ENCODE results near the gene TBC1D25.
"Not testable (repeated sequence)": the region's sequence is repeated elsewhere in the genome, so short reads cannot be mapped to it uniquely, and the experiment has no call there.

The TBC1D25 gene

DNA sequence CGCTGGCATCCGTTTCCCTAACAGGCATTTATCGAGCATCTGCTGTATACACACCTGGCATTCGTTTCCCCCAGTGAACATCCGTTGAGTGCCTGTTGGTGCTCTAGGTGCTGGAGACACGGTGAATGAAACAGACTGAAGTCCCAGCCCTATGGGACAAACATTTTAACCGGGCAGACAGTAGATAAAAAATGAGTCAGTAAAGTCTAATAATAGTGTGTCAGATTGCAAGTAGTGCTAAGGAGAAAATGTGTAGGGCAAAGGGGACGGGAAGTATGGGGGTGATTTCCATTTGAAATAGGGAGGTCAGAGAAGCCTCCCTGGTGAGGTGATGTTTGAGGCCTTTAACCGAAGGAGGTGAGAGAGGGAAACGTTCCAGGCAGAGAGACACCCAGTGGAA is 23.2 kb upstream of the TBC1D25 start:
- no peak for DNase-seq

- DNase-seq: no peak
Measured at GRCh38 chrX:48516987-48517386, 22.5 kb upstream of the TBC1D25 start.

- DNase-seq: not testable (repeated sequence)
Measured at GRCh38 chrX:48519481-48519880, 20.0 kb upstream of the TBC1D25 start.

- no peak for DNase-seq
Measured at GRCh38 chrX:48520455-48520854, 19.1 kb upstream of the TBC1D25 start.

DNA sequence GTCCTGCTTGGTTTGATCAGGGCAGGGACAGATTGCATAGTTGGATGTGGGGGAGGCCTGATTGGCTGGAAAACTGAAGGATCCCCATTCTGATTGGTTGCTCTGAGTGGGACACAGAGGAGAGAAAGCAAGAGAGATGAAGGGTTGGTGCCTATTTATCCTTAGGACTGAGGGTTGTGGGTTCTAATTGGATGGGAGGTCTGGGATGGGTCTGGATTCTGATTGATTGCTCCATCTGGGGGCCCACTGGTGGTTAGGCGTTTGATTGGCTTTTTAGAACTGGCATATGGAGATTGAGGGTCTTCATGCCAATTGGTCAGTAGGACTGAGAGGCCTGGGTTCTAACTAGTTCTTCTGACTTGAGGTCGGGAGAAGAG is 18.6 kb upstream of the TBC1D25 start:
- DNase-seq: no peak

DNA sequence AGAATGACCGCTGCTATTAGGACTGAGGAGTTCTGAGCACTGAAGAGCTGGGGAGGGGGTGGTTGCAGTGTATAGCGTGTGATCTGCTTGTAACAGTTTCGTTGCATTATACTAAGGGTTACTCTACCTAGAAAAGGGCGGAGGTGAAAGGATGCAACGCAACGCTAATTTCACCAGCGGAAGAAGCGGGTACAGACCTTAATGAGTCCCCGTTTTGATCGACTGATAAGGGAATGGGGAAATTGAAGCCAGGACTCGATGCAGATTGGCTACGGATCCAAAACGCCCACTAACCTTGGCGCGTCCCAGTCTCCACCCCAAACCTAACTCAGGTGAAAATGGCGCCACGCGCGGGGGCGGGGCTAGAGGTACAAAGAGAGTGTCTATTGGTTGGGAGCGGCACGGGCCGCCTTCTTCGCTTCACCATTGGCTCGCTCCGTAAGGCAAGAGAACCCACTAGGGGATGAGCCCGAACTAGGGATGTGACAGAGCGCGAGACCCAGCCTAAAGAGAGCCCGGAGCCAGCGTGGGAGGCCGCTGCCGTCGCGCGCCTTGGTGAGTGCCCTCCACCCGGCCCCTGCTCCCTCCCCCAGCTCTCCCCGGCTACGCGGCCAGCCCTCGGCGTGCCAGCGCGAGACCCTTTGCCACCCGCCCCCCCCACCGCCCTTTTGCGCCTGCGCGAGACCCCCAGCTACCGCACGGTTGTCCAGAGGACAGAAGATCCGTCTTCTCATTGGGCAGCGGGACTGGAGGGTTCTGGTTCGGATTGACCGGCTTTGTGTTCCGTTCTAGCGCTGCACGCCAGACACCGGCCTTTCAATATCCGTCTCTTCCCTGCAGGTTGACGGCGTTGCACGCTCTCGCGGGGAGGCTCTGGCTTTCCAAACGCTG is 17.9 kb upstream of the TBC1D25 start, which contains the start of gene EBP:
Gene EBP, plus strand, starts transcription at position 456 of the 891 bp plus-strand sequence. CDS start 1,964 bp downstream, outside the sequence.
- peak; percentile 88 for DNase-seq

GRCh38 chrX:48522291-48522690 is 17.2 kb upstream of the TBC1D25 start:
- no peak for DNase-seq

- no peak for DNase-seq
Measured at GRCh38 chrX:48523682-48524081, 15.8 kb upstream of the TBC1D25 start.

- not testable (repeated sequence) for DNase-seq
Measured at GRCh38 chrX:48525853-48526252, 13.7 kb upstream of the TBC1D25 start.

- no peak for DNase-seq
Measured at GRCh38 chrX:48530736-48531135, 8.8 kb upstream of the TBC1D25 start.

DNA sequence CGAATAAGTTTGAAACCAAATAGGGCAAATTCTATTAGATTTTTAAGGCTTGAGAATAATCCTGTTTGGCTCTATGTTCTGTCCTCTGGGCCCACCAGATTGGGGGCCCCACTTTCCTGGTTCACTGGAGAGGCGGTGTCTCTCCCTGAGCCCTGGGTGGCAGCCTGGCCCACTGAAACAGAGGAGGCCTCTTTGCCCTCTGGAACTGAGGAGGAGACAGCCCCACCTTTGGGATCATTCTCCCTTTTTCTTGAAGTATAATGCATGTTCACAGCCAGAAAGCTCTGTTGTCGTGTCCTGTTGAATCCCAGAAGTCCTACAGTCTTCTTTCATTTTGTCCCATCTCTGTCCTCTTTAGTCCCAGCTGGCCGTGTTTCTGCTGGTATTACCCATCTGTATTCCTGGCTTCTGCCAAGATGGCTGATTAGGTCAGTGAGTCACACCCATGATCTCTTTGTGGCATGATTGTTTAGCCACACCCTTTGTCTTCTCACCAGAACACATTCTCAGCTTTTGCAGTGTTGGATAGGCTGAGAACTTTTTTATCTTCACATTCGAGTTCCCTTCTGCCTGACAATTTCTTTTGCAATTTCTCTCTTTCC is 8.1 kb upstream of the TBC1D25 start:
- DNase-seq: no peak

- no peak for DNase-seq
Measured at GRCh38 chrX:48532161-48532560, 7.4 kb upstream of the TBC1D25 start.

GRCh38 chrX:48533165-48533564 is 6.3 kb upstream of the TBC1D25 start:
- no peak for DNase-seq

GRCh38 chrX:48538641-48539344 is 721 bp upstream of the TBC1D25 start:
- no peak for DNase-seq

DNA sequence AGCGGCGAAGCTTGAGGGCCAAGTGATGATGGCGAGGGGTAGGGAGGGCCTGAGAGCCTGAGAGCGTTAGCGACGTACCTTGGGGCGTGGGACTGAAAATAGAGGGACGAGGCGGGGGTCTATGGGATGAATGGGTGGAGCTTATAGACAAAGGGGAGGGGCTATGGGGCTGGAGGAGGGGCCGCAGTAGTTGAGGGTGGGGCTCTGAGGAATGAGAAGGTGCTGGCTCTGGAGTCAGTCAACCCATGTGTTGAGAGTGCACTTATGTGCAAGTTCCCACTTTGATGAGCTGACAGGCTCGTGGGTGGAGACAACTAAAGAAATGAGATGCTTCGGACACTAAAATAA is 488 bp downstream of the TBC1D25 start:
- peak; percentile 17 for DNase-seq

- no peak for DNase-seq
Measured at GRCh38 chrX:48540480-48540879, 966 bp downstream of the TBC1D25 start.

DNA sequence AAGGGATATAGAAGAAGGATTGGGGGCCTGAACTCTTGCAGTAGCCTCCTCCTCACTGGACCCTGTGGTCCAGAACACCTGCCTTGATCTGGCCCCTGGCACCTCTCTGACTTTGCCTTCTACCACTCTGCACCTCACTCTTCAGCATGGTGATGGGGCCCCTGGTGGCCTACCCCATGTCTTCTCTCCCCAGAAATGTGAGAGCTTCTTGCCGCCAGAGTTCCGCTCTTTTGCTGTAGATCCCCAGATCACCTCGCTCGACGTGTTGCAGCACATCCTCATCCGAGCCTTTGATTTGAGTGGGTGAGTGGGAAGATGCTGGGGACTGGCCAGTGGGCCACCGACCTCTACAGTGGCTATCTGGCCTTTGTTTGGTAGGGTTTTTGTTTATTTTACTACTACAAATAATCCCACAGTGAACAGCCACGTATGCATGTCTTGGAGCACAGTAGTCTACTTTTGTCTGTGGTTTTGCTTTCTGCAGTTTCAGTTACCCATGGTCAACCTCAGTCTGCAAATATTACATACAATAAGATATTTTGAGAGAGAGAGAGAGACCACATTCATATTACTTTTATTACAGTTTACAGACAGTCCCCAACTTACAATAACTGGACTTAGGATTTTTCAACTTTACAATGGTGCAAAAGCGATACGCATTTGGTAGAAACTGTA is 1.8 kb downstream of the TBC1D25 start:
- DNase-seq: no peak

DNA sequence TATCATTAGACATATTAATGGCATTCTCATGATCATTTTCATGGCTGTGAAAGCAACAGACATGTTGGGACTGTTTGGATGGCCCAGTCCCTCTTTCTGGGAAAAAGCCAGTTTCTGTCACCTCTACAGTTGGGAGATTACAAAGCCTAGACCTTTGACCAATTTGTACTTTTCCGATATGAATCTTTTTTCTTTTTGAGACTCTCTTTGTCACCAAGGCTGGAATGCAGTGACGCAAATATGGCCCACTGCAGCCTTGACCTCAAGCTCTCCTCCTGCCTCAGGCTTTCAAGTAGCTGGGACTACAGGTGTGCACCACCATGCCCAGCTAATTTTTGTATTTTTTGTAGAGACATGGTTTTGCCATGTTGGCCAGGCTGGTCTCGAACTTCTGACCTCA is 9.4 kb downstream of the TBC1D25 start:
- DNase-seq: no peak

GRCh38 chrX:48555731-48556325 is 16.3 kb downstream of the TBC1D25 start:
- DNase-seq: not testable (repeated sequence)

- no peak for DNase-seq
Measured at GRCh38 chrX:48558271-48558670, 18.8 kb downstream of the TBC1D25 start.

DNA sequence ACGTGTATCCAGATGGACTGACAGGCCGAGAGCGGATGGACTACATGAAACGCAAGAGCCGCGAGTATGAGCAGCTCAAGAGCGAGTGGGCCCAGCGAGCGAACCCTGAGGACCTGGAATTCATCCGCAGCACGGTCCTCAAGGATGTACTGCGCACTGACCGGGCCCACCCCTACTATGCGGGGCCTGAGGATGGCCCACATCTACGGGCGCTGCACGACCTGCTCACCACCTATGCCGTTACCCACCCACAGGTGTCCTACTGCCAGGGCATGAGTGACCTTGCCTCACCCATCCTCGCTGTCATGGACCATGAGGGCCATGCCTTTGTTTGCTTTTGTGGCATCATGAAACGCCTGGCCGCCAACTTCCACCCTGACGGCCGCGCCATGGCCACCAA is 20.1 kb downstream of the TBC1D25 start:
- DNase-seq: no peak

DNA sequence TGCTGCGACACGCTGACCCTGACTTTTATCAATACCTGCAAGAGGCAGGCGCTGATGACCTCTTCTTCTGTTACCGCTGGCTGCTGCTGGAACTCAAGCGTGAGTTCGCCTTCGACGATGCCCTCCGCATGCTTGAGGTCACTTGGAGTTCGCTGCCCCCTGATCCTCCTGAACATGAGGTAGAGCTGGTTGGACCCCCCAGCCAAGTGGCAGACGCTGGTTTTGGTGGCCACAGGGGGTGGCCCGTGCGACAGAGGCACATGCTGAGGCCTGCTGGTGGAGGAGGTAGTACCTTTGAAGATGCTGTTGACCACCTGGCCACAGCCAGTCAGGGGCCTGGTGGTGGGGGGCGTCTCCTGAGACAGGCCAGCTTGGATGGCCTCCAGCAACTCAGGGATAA is 20.5 kb downstream of the TBC1D25 start:
- no peak for DNase-seq

- no peak for DNase-seq
Measured at GRCh38 chrX:48560681-48561080, 21.2 kb downstream of the TBC1D25 start.
